GM12878 (cell line): Measurements from ENCODE around the gene BIN1.

Experiments used
- CBX5 ChIP-seq: sonication (generic); IDR thresholded peaks from 2 replicates; pipeline ENCODE4 v1.6.1; 2016; ENCODE audit warnings: low read depth, moderate library complexity, mild to moderate bottlenecking, inconsistent platforms
- EZH2 ChIP-seq: IDR thresholded peaks from 2 replicates; pipeline ENCODE4 v1.6.1; 2012; ENCODE audit warnings: low read depth, mild to moderate bottlenecking, control low read depth, inconsistent platforms, low read length, borderline replicate concordance; ENCODE audit not compliant: control insufficient read depth
- MTA3 ChIP-seq: IDR thresholded peaks from 2 replicates; pipeline ENCODE4 v1.6.1; 2012; ENCODE audit warnings: low read length, inconsistent platforms, borderline replicate concordance
- PBX3 ChIP-seq: IDR thresholded peaks from 2 replicates; pipeline ENCODE4 v1.6.1; 2011; ENCODE audit warnings: mild to moderate bottlenecking, low read depth, low read length, moderate library complexity; ENCODE audit not compliant: insufficient replicate concordance
- POLR2A ChIP-seq: IDR thresholded peaks from 2 replicates; pipeline ENCODE4 v1.6.1; 2011; ENCODE audit warnings: low read depth, mild to moderate bottlenecking, low read length
- SP1 ChIP-seq: IDR thresholded peaks from one replicate; pipeline ENCODE4 v1.6.1; 2011; ENCODE audit warnings: low read depth, low read length
- ZSCAN29 ChIP-seq: fragments of 450-650 bp; IDR thresholded peaks from 2 replicates; pipeline ENCODE4 v1.6.1; 2017; ENCODE audit warnings: mild to moderate bottlenecking, moderate library complexity
- TF ChIP-seq, protein P1 (sequence below), 3 experiments: IDR thresholded peaks in 2 of 3; conservative IDR thresholded peaks in 1 of 3; 2 replicates each; pipeline ENCODE4 v1.5.1; 2011; ENCODE audit warnings: low read depth in 3 of 3, low read length in 3 of 3, mild to moderate bottlenecking in 3 of 3, control low read depth in 2 of 3, moderate library complexity in 2 of 3, inconsistent platforms in 1 of 3, mixed read lengths in 1 of 3; ENCODE audit not compliant: control insufficient read depth in 2 of 3, insufficient read depth in 1 of 3; ENCODE audit errors: extremely low read depth in 1 of 3
- TF ChIP-seq, protein P2 (sequence below): IDR thresholded peaks from 2 replicates; pipeline ENCODE4 v1.6.1; 2012; ENCODE audit warnings: mild to moderate bottlenecking, low read depth, low read length

DNA sequence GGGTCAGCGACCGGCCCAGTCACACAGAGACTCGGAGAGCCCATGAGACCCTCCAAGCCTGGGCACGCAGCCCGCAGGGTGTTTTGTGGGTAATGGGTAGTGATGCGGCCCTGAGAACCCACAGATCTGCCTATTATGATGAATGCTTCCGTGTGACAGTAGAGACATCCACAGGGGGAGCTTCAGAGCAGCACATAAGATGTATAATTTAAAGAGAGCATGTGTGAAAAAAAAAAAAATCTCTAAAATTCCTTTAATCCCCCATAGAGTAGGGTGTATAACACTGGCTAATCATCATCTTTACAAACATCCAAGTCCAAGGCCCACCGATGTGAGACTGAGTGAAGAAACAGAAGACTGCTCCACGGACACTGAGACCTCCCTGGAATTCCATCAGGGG lies 34.6 kb downstream of the BIN1 start:
- TF ChIP-seq, protein P1, sequence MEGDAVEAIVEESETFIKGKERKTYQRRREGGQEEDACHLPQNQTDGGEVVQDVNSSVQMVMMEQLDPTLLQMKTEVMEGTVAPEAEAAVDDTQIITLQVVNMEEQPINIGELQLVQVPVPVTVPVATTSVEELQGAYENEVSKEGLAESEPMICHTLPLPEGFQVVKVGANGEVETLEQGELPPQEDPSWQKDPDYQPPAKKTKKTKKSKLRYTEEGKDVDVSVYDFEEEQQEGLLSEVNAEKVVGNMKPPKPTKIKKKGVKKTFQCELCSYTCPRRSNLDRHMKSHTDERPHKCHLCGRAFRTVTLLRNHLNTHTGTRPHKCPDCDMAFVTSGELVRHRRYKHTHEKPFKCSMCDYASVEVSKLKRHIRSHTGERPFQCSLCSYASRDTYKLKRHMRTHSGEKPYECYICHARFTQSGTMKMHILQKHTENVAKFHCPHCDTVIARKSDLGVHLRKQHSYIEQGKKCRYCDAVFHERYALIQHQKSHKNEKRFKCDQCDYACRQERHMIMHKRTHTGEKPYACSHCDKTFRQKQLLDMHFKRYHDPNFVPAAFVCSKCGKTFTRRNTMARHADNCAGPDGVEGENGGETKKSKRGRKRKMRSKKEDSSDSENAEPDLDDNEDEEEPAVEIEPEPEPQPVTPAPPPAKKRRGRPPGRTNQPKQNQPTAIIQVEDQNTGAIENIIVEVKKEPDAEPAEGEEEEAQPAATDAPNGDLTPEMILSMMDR (IDR thresholded peaks at IDR 0.05 in 2 of 3, conservative IDR thresholded peaks at IDR 0.05 in 1 of 3; ENCODE audit: control insufficient read depth in 2 of 3, extremely low read depth in 1 of 3, insufficient read depth in 1 of 3, low read depth in 3 of 3, low read length in 3 of 3) = 0 out of 6 replicates have a peak, but pooled peaks of 1 of the 3 experiments have one; percentile 5
- TF ChIP-seq CBX5 (no peak), MTA3 (no peak), ZSCAN29 (no peak), EZH2 (no peak), SP1 (no peak), POLR2A (no peak), PBX3 (no peak)
- TF ChIP-seq, protein P2, sequence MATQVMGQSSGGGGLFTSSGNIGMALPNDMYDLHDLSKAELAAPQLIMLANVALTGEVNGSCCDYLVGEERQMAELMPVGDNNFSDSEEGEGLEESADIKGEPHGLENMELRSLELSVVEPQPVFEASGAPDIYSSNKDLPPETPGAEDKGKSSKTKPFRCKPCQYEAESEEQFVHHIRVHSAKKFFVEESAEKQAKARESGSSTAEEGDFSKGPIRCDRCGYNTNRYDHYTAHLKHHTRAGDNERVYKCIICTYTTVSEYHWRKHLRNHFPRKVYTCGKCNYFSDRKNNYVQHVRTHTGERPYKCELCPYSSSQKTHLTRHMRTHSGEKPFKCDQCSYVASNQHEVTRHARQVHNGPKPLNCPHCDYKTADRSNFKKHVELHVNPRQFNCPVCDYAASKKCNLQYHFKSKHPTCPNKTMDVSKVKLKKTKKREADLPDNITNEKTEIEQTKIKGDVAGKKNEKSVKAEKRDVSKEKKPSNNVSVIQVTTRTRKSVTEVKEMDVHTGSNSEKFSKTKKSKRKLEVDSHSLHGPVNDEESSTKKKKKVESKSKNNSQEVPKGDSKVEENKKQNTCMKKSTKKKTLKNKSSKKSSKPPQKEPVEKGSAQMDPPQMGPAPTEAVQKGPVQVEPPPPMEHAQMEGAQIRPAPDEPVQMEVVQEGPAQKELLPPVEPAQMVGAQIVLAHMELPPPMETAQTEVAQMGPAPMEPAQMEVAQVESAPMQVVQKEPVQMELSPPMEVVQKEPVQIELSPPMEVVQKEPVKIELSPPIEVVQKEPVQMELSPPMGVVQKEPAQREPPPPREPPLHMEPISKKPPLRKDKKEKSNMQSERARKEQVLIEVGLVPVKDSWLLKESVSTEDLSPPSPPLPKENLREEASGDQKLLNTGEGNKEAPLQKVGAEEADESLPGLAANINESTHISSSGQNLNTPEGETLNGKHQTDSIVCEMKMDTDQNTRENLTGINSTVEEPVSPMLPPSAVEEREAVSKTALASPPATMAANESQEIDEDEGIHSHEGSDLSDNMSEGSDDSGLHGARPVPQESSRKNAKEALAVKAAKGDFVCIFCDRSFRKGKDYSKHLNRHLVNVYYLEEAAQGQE = no peak
